Measurements from ENCODE around the gene TRAPPC5. TPM values are rescaled to one million over a fixed set of nuclear protein-coding genes. Genes with fewer than 3 reads are reported as not detected.
A peak's percentile ranks its signal among the peaks of the same experiment; 100 is the strongest.

The TRAPPC5 gene
- total RNA-seq, 1 experiment from 2014 or later, result 317 TPM

DNA sequence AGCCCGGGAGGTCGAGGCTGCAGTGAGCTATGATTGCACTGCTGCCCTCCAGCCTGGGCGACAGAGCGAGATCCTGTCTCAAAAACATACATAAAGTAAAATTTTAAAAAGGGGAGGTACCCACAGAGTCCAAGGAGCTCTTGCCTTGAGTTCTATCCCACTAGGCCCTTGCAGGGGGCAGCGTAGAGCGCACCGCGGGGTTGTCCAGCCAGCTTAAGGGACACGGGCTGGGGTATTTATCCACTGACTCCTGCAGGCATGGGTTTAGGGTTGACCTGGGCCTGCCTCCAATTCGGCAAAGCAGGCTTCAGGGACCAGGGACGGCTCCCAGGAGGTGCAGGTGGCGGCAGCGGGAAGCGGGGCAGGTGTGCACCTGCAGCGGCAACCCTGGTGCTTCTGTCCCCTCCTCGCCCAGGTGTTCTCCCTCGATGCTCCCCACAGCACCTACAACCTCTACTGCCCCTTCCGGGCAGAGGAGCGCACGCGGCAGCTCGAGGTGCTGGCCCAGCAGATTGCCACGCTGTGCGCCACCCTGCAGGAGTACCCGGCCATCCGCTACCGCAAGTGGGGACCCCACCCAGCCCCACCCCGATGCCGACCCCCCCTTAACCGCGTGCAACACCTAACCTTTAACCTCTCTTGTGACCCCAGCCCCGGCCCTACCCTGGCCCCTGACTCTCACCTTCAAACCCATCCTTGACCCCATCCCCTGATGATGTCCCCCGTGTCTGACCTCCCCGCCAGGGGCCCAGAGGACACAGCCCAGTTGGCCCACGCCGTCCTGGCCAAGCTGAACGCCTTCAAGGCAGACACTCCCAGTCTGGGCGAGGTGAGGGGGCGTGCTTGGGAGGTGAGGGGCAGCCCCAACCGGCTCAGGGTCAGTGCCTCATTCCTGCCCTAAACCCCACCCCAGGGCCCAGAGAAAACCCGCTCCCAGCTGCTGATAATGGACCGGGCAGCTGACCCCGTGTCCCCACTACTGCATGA, 39.0 kb upstream of the TRAPPC5 start:
- Histone ChIP-seq H3K36me3 (ENCODE audit: low read depth, low read length) (peaks cover 5% of the 10 kb centered on the region; the same call in 1 of the 2 replicates), H3K9me2 (replicated peaks; ENCODE audit: low read length) (no peaks in the 10 kb centered on the region), H4K20me1 (ENCODE audit: low read length) (no peaks in the 10 kb centered on the region), H3K27me3 (ENCODE audit: low read length) (no peaks in the 10 kb centered on the region), H3K9ac (ENCODE audit: low read length) (no peak overlapping the region), H3K4me3 (ENCODE audit: low read length) (no peak overlapping the region), H3K9me3 (ENCODE audit: low read length) (no peaks in the 10 kb centered on the region), H3K79me2 (ENCODE audit: low read length) (peaks cover 23% of the 10 kb centered on the region), H2AFZ (ENCODE audit: low read length) (no peak overlapping the region), H3K27ac (ENCODE audit: low read length) (no peak overlapping the region), H3K4me2 (ENCODE audit: low read length) (no peak overlapping the region), H3F3A (ENCODE audit: low read length, unreplicated experiment) (no peaks in the 10 kb centered on the region), H3K4me1 (ENCODE audit: insufficient read depth, low read length) (peaks cover 2% of the 10 kb centered on the region; the same call in 1 of the 2 replicates)
- intact Hi-C loops (cut with micrococcal nuclease), result no loop called here
- CTCF ChIA-PET, result interaction anchor here (0.5 to 0.6 kb wide), 2 partner anchors 10 to 279 kb away, joined by 3 read pairs; no protein-coding TSS in a partner anchor
- no peak for TF ChIP-seq EZH2phosphoT487 (IDR thresholded peaks at IDR 0.05; ENCODE audit: borderline replicate concordance, low read length)
- TF ChIP-seq, protein P1, sequence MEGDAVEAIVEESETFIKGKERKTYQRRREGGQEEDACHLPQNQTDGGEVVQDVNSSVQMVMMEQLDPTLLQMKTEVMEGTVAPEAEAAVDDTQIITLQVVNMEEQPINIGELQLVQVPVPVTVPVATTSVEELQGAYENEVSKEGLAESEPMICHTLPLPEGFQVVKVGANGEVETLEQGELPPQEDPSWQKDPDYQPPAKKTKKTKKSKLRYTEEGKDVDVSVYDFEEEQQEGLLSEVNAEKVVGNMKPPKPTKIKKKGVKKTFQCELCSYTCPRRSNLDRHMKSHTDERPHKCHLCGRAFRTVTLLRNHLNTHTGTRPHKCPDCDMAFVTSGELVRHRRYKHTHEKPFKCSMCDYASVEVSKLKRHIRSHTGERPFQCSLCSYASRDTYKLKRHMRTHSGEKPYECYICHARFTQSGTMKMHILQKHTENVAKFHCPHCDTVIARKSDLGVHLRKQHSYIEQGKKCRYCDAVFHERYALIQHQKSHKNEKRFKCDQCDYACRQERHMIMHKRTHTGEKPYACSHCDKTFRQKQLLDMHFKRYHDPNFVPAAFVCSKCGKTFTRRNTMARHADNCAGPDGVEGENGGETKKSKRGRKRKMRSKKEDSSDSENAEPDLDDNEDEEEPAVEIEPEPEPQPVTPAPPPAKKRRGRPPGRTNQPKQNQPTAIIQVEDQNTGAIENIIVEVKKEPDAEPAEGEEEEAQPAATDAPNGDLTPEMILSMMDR (conservative IDR thresholded peaks at IDR 0.05; ENCODE audit: low read depth, low read length), result peak; percentile 38; the same call in 1 of the 2 replicates
- no peak for ATAC-seq
- no TSS peak for BruUV-seq (replicated peaks)
- DNase-seq, result no peak
- POLR2A ChIA-PET (ENCODE audit: unreplicated experiment), result no interaction called here

DNA sequence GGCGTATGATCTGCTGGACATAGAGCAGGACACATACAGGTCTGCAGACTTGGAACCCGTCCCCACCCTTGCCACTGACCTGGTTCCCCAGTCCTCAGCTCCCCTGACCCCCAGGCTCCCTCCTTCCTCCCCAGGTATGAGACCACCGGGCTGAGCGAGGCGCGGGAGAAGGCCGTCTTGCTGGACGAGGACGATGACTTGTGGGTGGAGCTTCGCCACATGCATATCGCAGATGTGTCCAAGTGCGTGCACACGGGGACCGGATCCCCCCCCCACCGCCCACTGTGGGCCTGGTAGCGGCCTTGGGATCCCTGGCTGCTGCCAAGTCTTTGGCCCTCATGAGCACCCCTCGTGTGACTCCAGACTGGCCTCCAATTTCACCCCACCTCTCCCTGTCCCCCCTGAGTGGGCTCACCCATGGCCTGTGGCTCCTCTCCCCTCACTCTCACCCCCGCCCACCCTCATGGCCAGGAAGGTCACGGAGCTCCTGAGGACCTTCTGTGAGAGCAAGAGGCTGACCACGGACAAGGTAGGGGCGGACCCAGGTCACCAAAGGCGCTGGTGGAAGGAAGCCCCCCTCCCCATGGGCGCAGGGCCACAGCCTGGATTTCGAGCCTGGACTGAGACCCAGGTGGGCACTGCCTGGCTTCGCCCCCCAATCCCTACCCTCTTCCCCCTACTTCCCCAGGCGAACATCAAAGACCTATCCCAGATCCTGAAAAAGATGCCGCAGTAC, 38.2 kb upstream of the TRAPPC5 start:
- ChIA-PET CTCF (no interaction called here), POLR2A (ENCODE audit: unreplicated experiment) (no interaction called here)
- Histone ChIP-seq H3K27ac (ENCODE audit: low read length) (no peak overlapping the region), H3K4me3 (ENCODE audit: low read length) (no peak overlapping the region), H3K36me3 (ENCODE audit: low read depth, low read length) (peaks cover 7% of the 10 kb centered on the region; the same call in 1 of the 2 replicates), H3K27me3 (ENCODE audit: low read length) (no peaks in the 10 kb centered on the region), H3K9me2 (replicated peaks; ENCODE audit: low read length) (no peaks in the 10 kb centered on the region), H4K20me1 (ENCODE audit: low read length) (no peaks in the 10 kb centered on the region), H3K4me1 (ENCODE audit: insufficient read depth, low read length) (no peaks in the 10 kb centered on the region), H3F3A (ENCODE audit: low read length, unreplicated experiment) (no peaks in the 10 kb centered on the region), H3K9me3 (ENCODE audit: low read length) (no peaks in the 10 kb centered on the region), H2AFZ (ENCODE audit: low read length) (no peak overlapping the region), H3K79me2 (ENCODE audit: low read length) (peaks cover 19% of the 10 kb centered on the region), H3K9ac (ENCODE audit: low read length) (no peak overlapping the region), H3K4me2 (ENCODE audit: low read length) (no peak overlapping the region)
- DNase-seq (no peak), ATAC-seq (no peak)
- intact Hi-C loops (cut with micrococcal nuclease), result no loop called here
- TF ChIP-seq EZH2 (IDR thresholded peaks at IDR 0.05; ENCODE audit: low read length, unreplicated experiment), result no peak
- TF ChIP-seq, protein P1 (conservative IDR thresholded peaks at IDR 0.05; ENCODE audit: low read depth, low read length), result no peak
- TF ChIP-seq EZH2phosphoT487 (IDR thresholded peaks at IDR 0.05; ENCODE audit: borderline replicate concordance, low read length), result no peak
- no TSS peak for BruUV-seq (replicated peaks)
